ENCODE measurements around the gene TNPO1.

DNA sequence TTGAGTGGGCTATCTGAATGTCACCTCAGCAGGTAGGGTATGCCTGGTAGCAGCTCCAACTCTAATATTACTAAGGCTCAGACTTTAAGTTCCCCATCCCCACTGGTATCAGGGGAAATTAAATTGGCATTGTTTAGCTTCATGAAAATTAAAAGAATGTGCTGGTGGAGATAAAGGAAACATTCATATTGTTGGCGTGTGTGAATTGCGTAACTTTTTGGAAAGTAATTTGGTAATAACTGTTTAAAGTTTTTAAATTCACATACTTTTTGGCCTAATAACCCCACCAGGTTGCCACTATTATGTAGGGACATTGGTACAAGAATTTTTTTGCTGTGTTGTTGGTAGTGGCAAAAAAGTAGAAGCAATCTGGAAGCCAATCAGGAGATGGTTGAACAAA, 29.4 kb downstream of the TNPO1 start:
- TF ChIP-seq, protein P1, sequence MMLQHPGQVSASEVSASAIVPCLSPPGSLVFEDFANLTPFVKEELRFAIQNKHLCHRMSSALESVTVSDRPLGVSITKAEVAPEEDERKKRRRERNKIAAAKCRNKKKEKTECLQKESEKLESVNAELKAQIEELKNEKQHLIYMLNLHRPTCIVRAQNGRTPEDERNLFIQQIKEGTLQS (IDR thresholded peaks at IDR 0.05; ENCODE audit: borderline replicate concordance, extremely low read depth, low read depth, low read length): no peak
- TF ChIP-seq ZZZ3 (IDR thresholded peaks at IDR 0.05; ENCODE audit: control insufficient read depth, insufficient read length, low read depth): no peak
- no peak for TF ChIP-seq SPI1 (IDR thresholded peaks at IDR 0.05; ENCODE audit: borderline replicate concordance, insufficient read depth, low read depth, low read length)
- TF ChIP-seq EZH2 (IDR thresholded peaks at IDR 0.05; ENCODE audit: borderline replicate concordance, control insufficient read depth, low read depth, low read length): no peak
- TF ChIP-seq GABPA (IDR thresholded peaks at IDR 0.05; ENCODE audit: low read depth): no peak

All from GM12878 (cell line).